ENCODE measurements around the gene ACSF3.

The ACSF3 gene

GRCh38 chr16:89201439-89202377 lies 108.1 kb downstream of the ACSF3 start:
- peak; percentile 17 for DNase-seq (ENCODE audit: low spot score)

GRCh38 chr16:89202422-89203215 lies 109.0 kb downstream of the ACSF3 start:
- DNase-seq (ENCODE audit: low spot score) = no peak

Measured in SK-N-DZ (cell line).